ENCODE data around the gene ZFYVE28.

ZFYVE28 gene

DNA sequence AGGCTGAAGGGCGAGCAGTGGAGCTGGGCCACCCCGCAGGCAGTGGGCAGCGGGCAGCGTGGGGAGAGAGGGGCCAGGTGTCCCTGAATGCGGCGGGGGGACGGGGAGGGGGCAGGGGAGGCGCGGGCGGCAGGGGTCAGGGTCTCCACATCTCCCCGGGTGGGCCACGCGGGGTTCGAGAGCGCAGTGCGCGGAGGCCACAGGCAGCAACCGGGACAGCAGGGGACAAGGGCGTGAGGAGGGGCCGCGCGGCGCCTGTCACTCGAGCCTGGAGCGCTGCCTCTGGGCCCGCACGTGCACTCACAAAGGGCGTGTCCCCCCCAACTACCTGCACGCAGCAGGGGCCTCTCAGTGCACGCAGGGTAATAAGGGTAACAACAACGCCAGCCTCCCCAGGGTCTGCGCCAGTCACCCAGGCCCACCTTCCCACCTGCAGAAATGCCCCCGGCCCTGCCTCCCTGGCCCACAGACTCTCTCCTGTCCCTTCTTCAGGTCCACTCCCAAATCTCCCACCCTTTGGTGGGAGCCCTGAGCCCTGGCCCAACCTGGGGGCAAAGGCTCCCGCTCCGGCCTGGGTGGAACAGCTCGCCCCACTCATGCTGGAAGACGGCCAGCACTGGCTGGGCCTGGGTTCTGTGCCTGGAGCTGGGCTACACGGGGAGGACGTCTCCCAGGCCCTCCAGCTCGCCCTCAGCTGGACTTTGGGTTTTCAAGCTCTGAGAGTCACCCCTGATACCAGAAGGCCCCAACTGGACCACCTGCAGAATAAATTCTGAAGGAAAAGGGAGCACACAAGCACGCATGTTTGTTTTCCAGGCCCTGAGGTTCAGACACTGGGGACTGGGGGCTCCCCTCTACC is 53.2 kb downstream of the ZFYVE28 start:
- DNase-seq = no peak

- no peak for DNase-seq
These were observed 53.8 kb downstream of the ZFYVE28 start for GRCh38 chr4:2364654-2365053.

DNA sequence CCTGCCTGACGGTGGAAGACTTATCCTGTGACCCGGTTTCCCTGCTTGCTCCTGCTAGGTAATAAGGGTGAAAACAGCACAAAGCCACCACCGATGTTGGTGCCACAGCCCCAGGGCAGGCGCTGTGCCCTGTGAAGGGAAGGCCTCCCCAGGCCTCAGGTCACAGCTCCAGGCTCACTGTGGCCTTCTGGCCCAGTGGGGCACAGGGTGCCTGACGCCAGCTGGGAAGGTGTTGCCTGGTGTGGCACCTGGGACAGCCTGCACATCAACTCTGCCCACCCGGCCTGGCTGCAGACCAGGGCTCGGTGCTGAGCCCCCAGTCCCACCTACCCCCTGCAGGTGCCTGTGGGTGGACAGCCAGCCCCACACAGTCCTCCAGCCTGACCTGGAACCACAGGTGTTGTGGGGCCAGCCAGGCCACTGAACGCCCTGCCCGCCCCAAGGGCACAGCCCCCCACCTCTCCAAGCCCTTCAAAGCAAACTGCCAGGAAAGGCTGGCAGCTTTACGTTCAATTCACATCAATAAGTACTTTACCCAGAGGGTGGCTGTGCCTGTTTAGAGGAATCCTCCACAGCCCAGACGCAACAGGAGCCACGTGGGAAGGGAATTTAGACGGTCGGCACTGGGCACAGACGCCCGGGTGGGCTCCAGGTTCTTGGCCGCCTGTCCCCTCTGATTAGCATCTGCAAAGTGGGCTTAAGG is 54.3 kb downstream of the ZFYVE28 start:
- no peak for DNase-seq

GRCh38 chr4:2363056-2363721 is 55.3 kb downstream of the ZFYVE28 start:
- DNase-seq = no peak

GRCh38 chr4:2362266-2363055 is 56.0 kb downstream of the ZFYVE28 start:
- DNase-seq = no peak

GRCh38 chr4:2361366-2362265 is 56.8 kb downstream of the ZFYVE28 start:
- DNase-seq = no peak

GRCh38 chr4:2360396-2360730 is 58.1 kb downstream of the ZFYVE28 start:
- DNase-seq = no peak

DNA sequence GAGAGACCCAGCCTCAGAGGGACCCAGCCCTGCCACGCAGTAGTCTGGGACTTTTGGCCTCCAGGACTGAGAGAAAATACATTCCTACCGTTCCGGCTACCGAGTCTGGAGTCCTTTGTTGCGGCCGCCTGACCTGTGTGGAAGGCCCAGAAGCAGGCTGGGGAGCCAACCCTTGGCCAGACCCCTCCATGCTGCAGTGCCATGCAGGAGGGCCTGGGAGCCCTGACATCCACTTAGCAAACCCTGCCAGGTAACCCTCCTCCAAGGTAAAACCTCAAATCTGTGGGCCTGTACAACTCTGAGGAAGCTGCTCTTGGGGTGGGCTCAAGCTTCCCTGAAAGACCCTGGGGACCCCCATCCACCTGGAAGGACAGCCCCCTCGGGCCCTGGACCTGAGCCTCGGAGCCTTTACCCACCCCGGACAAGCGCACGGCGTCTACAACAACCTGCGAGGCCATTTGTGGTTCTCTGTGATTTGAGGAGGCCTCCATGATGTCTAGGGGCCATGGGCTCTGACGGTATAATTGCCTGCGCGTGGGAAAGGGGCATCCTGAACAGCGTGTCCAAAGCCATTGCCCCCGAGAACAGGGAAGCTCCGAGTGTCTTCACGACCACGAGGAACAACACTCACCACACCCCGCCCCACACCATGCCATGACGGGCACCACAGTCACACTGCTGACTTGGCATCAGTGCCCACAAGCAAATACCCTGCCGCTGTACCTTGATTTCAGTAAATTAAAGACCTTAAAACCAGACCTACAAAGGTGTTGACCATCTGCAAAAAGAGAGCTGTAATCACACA is 58.7 kb downstream of the ZFYVE28 start:
- no peak for DNase-seq

DNA sequence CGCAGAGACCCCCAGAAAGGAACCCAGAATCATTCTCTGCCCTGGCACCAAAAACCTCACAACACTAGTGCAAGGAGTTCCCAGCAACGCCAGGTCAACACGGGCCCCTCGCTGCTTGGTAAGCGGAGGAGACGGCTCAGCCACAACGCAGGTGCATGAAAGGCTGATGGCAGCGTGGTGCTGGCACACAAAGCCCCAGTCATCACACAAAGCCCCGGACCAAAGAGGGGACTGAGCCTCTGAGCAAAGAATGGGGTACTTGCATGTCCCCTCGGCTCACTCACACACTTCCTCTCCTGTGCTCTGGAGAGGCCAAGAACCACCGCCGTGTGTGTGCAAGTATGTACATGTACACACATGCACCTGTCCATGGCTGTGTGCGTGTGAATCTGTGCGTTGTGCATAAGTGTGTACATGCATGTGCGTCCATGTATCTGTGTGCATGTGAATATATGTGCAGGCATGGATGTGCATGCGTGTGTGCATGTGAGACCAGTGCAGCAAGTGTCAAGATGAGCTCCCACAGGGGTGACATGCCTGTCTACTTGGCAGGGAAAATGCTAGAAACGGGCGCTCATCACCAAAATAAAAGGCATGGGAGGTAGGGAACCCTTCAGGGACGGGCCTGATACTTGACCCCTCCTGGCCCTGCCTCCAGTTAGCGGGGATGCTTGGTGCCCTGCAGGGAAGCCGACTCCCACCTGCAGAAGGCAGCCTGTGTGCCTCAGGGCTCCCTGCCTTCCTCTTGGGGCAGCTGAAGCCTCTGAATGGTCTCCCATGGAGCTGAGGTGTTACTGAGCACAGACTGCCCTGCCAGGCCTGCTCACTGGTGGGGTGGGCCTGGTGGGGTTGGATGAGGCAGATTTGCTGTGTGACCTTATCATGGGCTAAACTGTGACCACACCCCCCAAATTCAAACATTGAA is 60.4 kb downstream of the ZFYVE28 start:
- no peak for DNase-seq

- no peak for DNase-seq
These were observed 62.0 kb downstream of the ZFYVE28 start for GRCh38 chr4:2356123-2357069.

- DNase-seq = no peak
These were observed 63.7 kb downstream of the ZFYVE28 start for GRCh38 chr4:2354760-2355159.

GRCh38 chr4:2354118-2354517 is 64.3 kb downstream of the ZFYVE28 start:
- DNase-seq = peak; percentile 16 to 31

GRCh38 chr4:2353222-2354107 is 65.0 kb downstream of the ZFYVE28 start:
- no peak for DNase-seq

DNA sequence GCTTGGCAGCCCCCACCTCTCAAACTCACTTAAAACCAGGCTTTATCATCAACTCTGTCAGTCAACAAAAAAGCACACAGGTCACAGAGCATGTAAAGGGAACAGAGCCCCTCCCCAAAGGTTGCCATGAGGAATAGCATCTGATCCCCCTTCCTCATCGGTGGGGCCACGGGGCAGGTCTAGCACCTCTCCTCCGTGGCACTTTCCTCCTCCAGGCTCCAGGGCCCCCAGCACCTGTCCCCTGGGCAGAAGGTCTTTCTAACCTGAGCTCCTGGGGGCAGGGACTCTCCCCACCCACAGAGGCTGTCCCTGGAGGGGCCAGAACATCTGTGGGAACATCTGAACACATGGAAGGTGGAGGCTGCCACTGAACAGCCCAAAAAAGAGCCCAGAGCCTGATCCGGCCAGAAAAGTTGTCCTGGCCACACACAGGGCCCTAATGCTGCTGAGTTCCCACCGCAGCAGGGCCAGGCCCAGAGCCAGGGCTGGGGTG is 65.7 kb downstream of the ZFYVE28 start:
- DNase-seq = no peak

GRCh38 chr4:2352171-2352570 is 66.3 kb downstream of the ZFYVE28 start:
- DNase-seq = no peak

GRCh38 chr4:2350982-2351381 is 67.5 kb downstream of the ZFYVE28 start:
- no peak for DNase-seq

- no peak for DNase-seq
These were observed 69.7 kb downstream of the ZFYVE28 start for GRCh38 chr4:2348786-2349185.

Measured in Kasumi-1 (cell line).